SK-N-SH (cell line): ENCODE results near the gene KRT84. TPM values are rescaled to one million over a fixed set of nuclear protein-coding genes. Genes with fewer than 3 reads are reported as not detected.

Source experiments
- CTCF ChIA-PET: fragments of 300-600, 350-600 bp; formaldehyde crosslinking; extraction: SDS; loops from one replicate; lab custom pipeline; 2021; lab: Yijun Ruan, JAX
- POLR2A ChIA-PET: fragments of 350-600 bp; sonication (Branson Sonifier 250); formaldehyde crosslinking; extraction: SDS; loops from one replicate; lab custom pipeline; 2020; ENCODE audit warnings: antibody characterized with exemption, inconsistent platforms; lab: Yijun Ruan, JAX
- DNase-seq: peaks from one replicate; pipeline ENCODE4 v3.0.0; 2012
- H2AFZ ChIP-seq: fragments of 200-600 bp; sonication (generic); 2 replicates; pipeline ENCODE4 v1.8.1; 2016; ENCODE audit warnings: antibody characterized with exemption, mild to moderate bottlenecking, low read depth
- H3F3A ChIP-seq: fragments of 200-600 bp; sonication (generic); replicated peaks from 2 replicates; pipeline ENCODE3; 2016; ENCODE audit warnings: antibody characterized with exemption, mild to moderate bottlenecking; ENCODE audit not compliant: insufficient read depth
- H3K27ac ChIP-seq, 2 experiments: fragments of 200-500 bp in 1 of 2; fragments of 200-600 bp in 1 of 2; sonication (Bioruptor generic) in 1 of 2; sonication (generic), shearing (Covaris generic) in 1 of 2; 2 replicates each; pipeline versions ENCODE4 v1.5.1 to v1.6.1; 2014 to 2016; ENCODE audit warnings: low read depth in 2 of 2, inconsistent platforms in 1 of 2, low read length in 1 of 2, mild to moderate bottlenecking in 1 of 2, mixed read lengths in 1 of 2
- H3K27me3 ChIP-seq: fragments of 200-600 bp; sonication (generic), shearing (Covaris generic); 2 replicates; pipeline ENCODE4 v1.6.1; 2016; ENCODE audit warnings: mixed run types; ENCODE audit not compliant: insufficient read depth
- H3K36me3 ChIP-seq, 2 experiments: fragments of 200-500 bp in 1 of 2; fragments of 200-600 bp in 1 of 2; sonication (Bioruptor generic) in 1 of 2; sonication (generic) in 1 of 2; replicated peaks in 1 of 2; 2 replicates each; pipeline versions ENCODE3 to v1.5.1; 2014 to 2016; ENCODE audit warnings: low read length in 1 of 2, mild to moderate bottlenecking in 1 of 2; ENCODE audit not compliant: insufficient read depth in 2 of 2, control insufficient read depth in 1 of 2
- H3K4me1 ChIP-seq, 2 experiments: fragments of 200-500 bp in 1 of 2; fragments of 200-600 bp in 1 of 2; sonication (Bioruptor generic) in 1 of 2; sonication (generic), shearing (Covaris generic) in 1 of 2; 2 replicates each; pipeline versions ENCODE4 v1.5.1 to v1.6.1; 2014 to 2016; ENCODE audit warnings: low read depth in 1 of 2, low read length in 1 of 2, mixed run types in 1 of 2; ENCODE audit not compliant: insufficient read depth in 2 of 2, control insufficient read depth in 1 of 2
- H3K4me2 ChIP-seq: fragments of 200-600 bp; sonication (generic), shearing (Covaris generic); 2 replicates; pipeline ENCODE4 v1.6.1; 2017; ENCODE audit warnings: mixed run types
- H3K4me3 ChIP-seq, 2 experiments: fragments of 200-500 bp in 1 of 2; fragments of 200-600 bp in 1 of 2; sonication (Bioruptor generic) in 1 of 2; sonication (generic), shearing (Covaris generic) in 1 of 2; 2 replicates each; pipeline versions ENCODE4 v1.5.1 to v1.8.1; 2014 to 2016; ENCODE audit warnings: low read depth in 2 of 2, inconsistent platforms in 1 of 2, low read length in 1 of 2, mild to moderate bottlenecking in 1 of 2, mixed read lengths in 1 of 2, moderate library complexity in 1 of 2
- H3K79me2 ChIP-seq: fragments of 200-600 bp; sonication (generic); 2 replicates; pipeline ENCODE4 v1.8.1; 2017; ENCODE audit warnings: mild to moderate bottlenecking; ENCODE audit not compliant: insufficient read depth
- H3K9ac ChIP-seq: fragments of 200-600 bp; sonication (generic); 2 replicates; pipeline ENCODE4 v1.6.1; 2017; ENCODE audit warnings: mixed run types
- H3K9me2 ChIP-seq: fragments of 200-600 bp; sonication (generic); 2 replicates; pipeline ENCODE4 v1.6.1; 2017; ENCODE audit warnings: mixed run types
- H3K9me3 ChIP-seq: fragments of 200-600 bp; sonication (generic); 2 replicates; pipeline ENCODE4 v1.6.1; 2017; ENCODE audit warnings: mixed run types, mild to moderate bottlenecking, moderate library complexity
- H4K20me1 ChIP-seq: fragments of 200-600 bp; sonication (generic); 2 replicates; pipeline ENCODE4 v1.6.1; 2017; ENCODE audit warnings: mild to moderate bottlenecking, mixed run types; ENCODE audit not compliant: insufficient read depth
- CHD2 ChIP-seq: fragments of 150-350 bp; IDR thresholded peaks from 2 replicates; pipeline ENCODE4 v1.6.1; 2018; ENCODE audit warnings: low read length; ENCODE audit not compliant: partially characterized antibody
- CTCF ChIP-seq: fragments of 200-600 bp; sonication (generic); IDR thresholded peaks from 2 replicates; pipeline ENCODE4 v1.6.1; 2017; ENCODE audit warnings: antibody characterized with exemption, mild to moderate bottlenecking, moderate library complexity
- ELF1 ChIP-seq: IDR thresholded peaks from 2 replicates; pipeline ENCODE4 v1.4.0; 2012
- FOSL2 ChIP-seq: IDR thresholded peaks from 2 replicates; pipeline ENCODE4 v1.4.0; 2012; ENCODE audit warnings: low read depth, mild to moderate bottlenecking, moderate library complexity, borderline replicate concordance
- FOXM1 ChIP-seq: IDR thresholded peaks from 2 replicates; pipeline ENCODE4 v1.4.0; 2012; ENCODE audit warnings: low read depth, mild to moderate bottlenecking
- GABPA ChIP-seq: IDR thresholded peaks from 2 replicates; pipeline ENCODE4 v1.4.0; 2012; ENCODE audit warnings: low read depth, mild to moderate bottlenecking
- GATA2 ChIP-seq: sonication (generic); formaldehyde crosslinking; IDR thresholded peaks from 2 replicates; pipeline ENCODE4 v1.5.0; 2020; ENCODE audit warnings: mild to moderate bottlenecking, missing genetic modification reagents
- IRF3 ChIP-seq: fragments of 150-350 bp; IDR thresholded peaks from 2 replicates; pipeline ENCODE4 v1.6.1; 2016; ENCODE audit warnings: mild to moderate bottlenecking, low read depth, low read length
- MEF2A ChIP-seq: IDR thresholded peaks from 2 replicates; pipeline ENCODE4 v1.4.0; 2012; ENCODE audit warnings: low read depth, borderline replicate concordance
- PBX3 ChIP-seq: IDR thresholded peaks from 2 replicates; pipeline ENCODE4; 2012
- POLR2AphosphoS5 ChIP-seq: IDR thresholded peaks from 2 replicates; pipeline ENCODE4 v1.6.1; 2012; ENCODE audit warnings: low read depth, low read length
- RFX5 ChIP-seq: IDR thresholded peaks from 2 replicates; pipeline ENCODE4 v1.6.1; 2012; ENCODE audit warnings: mild to moderate bottlenecking, improper control_type of control experiment, low read length
- RXRA ChIP-seq: IDR thresholded peaks from 2 replicates; pipeline ENCODE4 v1.4.0; 2012; ENCODE audit warnings: low read depth, mild to moderate bottlenecking, borderline replicate concordance
- SIN3A ChIP-seq: IDR thresholded peaks from 2 replicates; pipeline ENCODE4 v1.6.1; 2012; ENCODE audit warnings: low read depth, mild to moderate bottlenecking, low read length, moderate library complexity, borderline replicate concordance
- SMC3 ChIP-seq: IDR thresholded peaks from 2 replicates; pipeline ENCODE4 v1.6.1; 2012; ENCODE audit warnings: low read depth, low read length, improper control_type of control experiment
- USF1 ChIP-seq: IDR thresholded peaks from 2 replicates; pipeline ENCODE4 v1.4.0; 2012; ENCODE audit warnings: low read depth, borderline replicate concordance
- USF2 ChIP-seq: fragments of 150-350 bp; IDR thresholded peaks from 2 replicates; pipeline ENCODE4 v1.6.1; 2017; ENCODE audit warnings: antibody characterized with exemption, low read length, low read depth, borderline replicate concordance
- WGBS: methylation state at CpG from one replicate; pipeline ENCODE4 v1.1.6; 2017; ENCODE audit warnings: low lambda C conversion rate; 5-methylcytosine and 5-hydroxymethylcytosine counted together
- polyA plus RNA-seq, 3 experiments: library from polyadenylated mRNA; depleted of rRNA; stranded (reverse); fragments of >200 nt; gene quantifications; 2 replicates each; pipeline ENCODE4 v1.2.3, GENCODE V29; 2012

Gene KRT84
- polyA plus RNA-seq, 1 of the 3 experiments (the other 2 are of a cell fraction): not detected

- no peak for DNase-seq
- Histone ChIP-seq H3K9me2 (no peaks in the 10 kb centered on the region), H3K9ac (no peak overlapping the region), H3K79me2 (no peaks in the 10 kb centered on the region)
- no peak for TF ChIP-seq FOXM1
- TF ChIP-seq RXRA: no peak
- no peak for TF ChIP-seq GATA2 (CRISPR knock-in tag)
- no peak for TF ChIP-seq IRF3
- TF ChIP-seq USF1: no peak
- TF ChIP-seq SMC3: no peak
- no peak for TF ChIP-seq PBX3
- no peak for TF ChIP-seq CHD2
- no peak for TF ChIP-seq MEF2A
- TF ChIP-seq RFX5: no peak
- TF ChIP-seq CTCF: no peak
- no peak for TF ChIP-seq ELF1
- TF ChIP-seq FOSL2: no peak
- TF ChIP-seq, all 33 proteins: peak for 0
- H3K36me3 ChIP-seq: no peaks in the 10 kb centered on the region
- POLR2A ChIA-PET: no interaction called here
- H3F3A ChIP-seq: no peaks in the 10 kb centered on the region
- H3K4me3 ChIP-seq: no peak overlapping the region
- no peaks in the 10 kb centered on the region for H3K9me3 ChIP-seq
- 22% methylated on average over 1 of the region's 1 CpG for WGBS
- H3K4me1 ChIP-seq: no peaks in the 10 kb centered on the region
- H3K4me2 ChIP-seq: no peak overlapping the region
- peaks cover 42% of the 10 kb centered on the region; the same call in 1 of the 2 replicates for H3K27me3 ChIP-seq
- CTCF ChIA-PET: interaction anchor here (0.8 to 1.4 kb wide), 4 partner anchors 10 to 486 kb away, joined by 3 to 4 read pairs (median 3); no protein-coding TSS in a partner anchor
- no peak overlapping the region for H2AFZ ChIP-seq
- H4K20me1 ChIP-seq: no peaks in the 10 kb centered on the region
- H3K27ac ChIP-seq: no peak overlapping the region
Measured at GRCh38 chr12:52398176-52398575, 12.7 kb upstream of the KRT84 start.

GRCh38 chr12:52396656-52397055 is 11.2 kb upstream of the KRT84 start:
- H3K9me3 ChIP-seq: no peaks in the 10 kb centered on the region
- no peaks in the 10 kb centered on the region for H3K9me2 ChIP-seq
- no peaks in the 10 kb centered on the region for H4K20me1 ChIP-seq
- DNase-seq: no peak
- H3K27me3 ChIP-seq: peaks cover 37% of the 10 kb centered on the region; the same call in 1 of the 2 replicates
- WGBS: 51% methylated on average over 8 of the region's 8 CpGs
- no peak overlapping the region for H2AFZ ChIP-seq
- H3K4me2 ChIP-seq: no peak overlapping the region
- CTCF ChIA-PET: interaction anchor here (0.8 to 1.2 kb wide), 3 partner anchors 8 to 584 kb away, joined by 3 to 5 read pairs (median 4); no protein-coding TSS in a partner anchor
- no peaks in the 10 kb centered on the region for H3K79me2 ChIP-seq
- no peak overlapping the region for H3K4me3 ChIP-seq
- H3K27ac ChIP-seq: no peak overlapping the region
- H3K9ac ChIP-seq: no peak overlapping the region
- no peaks in the 10 kb centered on the region for H3F3A ChIP-seq
- POLR2A ChIA-PET: no interaction called here
- peaks cover 0 to under 1% of the 10 kb centered on the region in 2 experiments; a peak in 1 of 4 replicates for H3K4me1 ChIP-seq
- no peaks in the 10 kb centered on the region for H3K36me3 ChIP-seq
- TF ChIP-seq SIN3A (no peak), USF2 (no peak), PBX3 (no peak), POLR2AphosphoS5 (no peak), CHD2 (no peak), GABPA (no peak)
